GM23338 (cell line): ENCODE data around the gene ABCD1. TPM values are rescaled to one million over a fixed set of nuclear protein-coding genes. Genes with fewer than 3 reads are reported as not detected.

Experiments
- ATAC-seq: fragments of 200-7000 bp; cut with Tn5 transposase; 3 replicates; pipeline ENCODE4 v1.9.1; 2020
- DNase-seq: peaks from one replicate; pipeline ENCODE4 v3.0.0-alpha.2; 2015; ENCODE audit warnings: low spot score
- H2AFZ ChIP-seq: fragments of 200-600 bp; sonication (generic); 2 replicates; pipeline ENCODE4 v1.8.0; 2016; ENCODE audit warnings: antibody characterized with exemption, mild to moderate bottlenecking, moderate library complexity
- H3F3A ChIP-seq: fragments of 200-600 bp; sonication (generic); replicated peaks from 2 replicates; pipeline ENCODE4 v1.8.0; 2017; ENCODE audit warnings: antibody characterized with exemption, mixed run types, low read depth
- H3K27ac ChIP-seq: fragments of 200-600 bp; sonication (generic); 2 replicates; pipeline ENCODE4 v1.6.1; 2016; ENCODE audit warnings: low read depth
- H3K27me3 ChIP-seq: fragments of 200-600 bp; sonication (generic); 2 replicates; pipeline ENCODE4 v1.8.0; 2016; ENCODE audit warnings: mild to moderate bottlenecking, mixed run types, moderate library complexity; ENCODE audit not compliant: insufficient read depth
- H3K36me3 ChIP-seq: fragments of 200-600 bp; sonication (generic); 2 replicates; pipeline ENCODE4 v1.8.0; 2016; ENCODE audit warnings: mild to moderate bottlenecking; ENCODE audit not compliant: insufficient read depth
- H3K4me1 ChIP-seq: fragments of 200-600 bp; sonication (generic); 2 replicates; pipeline ENCODE4 v1.8.0; 2016; ENCODE audit warnings: mild to moderate bottlenecking, moderate library complexity; ENCODE audit not compliant: insufficient read depth
- H3K4me2 ChIP-seq: fragments of 200-600 bp; sonication (generic); 2 replicates; pipeline ENCODE4 v1.7.1; 2017; ENCODE audit warnings: mixed run types
- H3K4me3 ChIP-seq: fragments of 200-600 bp; sonication (generic); 2 replicates; pipeline ENCODE4 v1.6.1; 2016; ENCODE audit warnings: mixed run types
- H3K79me2 ChIP-seq: fragments of 200-600 bp; sonication (generic); replicated peaks from 2 replicates; pipeline ENCODE4 v1.8.0; 2017; ENCODE audit warnings: mild to moderate bottlenecking; ENCODE audit not compliant: insufficient read depth
- H3K9me2 ChIP-seq: fragments of 200-600 bp; sonication (generic); 2 replicates; pipeline ENCODE4 v1.8.0; 2017; ENCODE audit not compliant: insufficient read depth
- H4K20me1 ChIP-seq: fragments of 200-600 bp; sonication (generic); replicated peaks from 2 replicates; pipeline ENCODE4 v1.8.0; 2017; ENCODE audit warnings: mild to moderate bottlenecking; ENCODE audit not compliant: insufficient read depth
- H3K27ac Mint-ChIP-seq: 2 replicates; pipeline ENCODE4 v1.8.0; 2020; ENCODE audit warnings: inconsistent platforms, mild to moderate bottlenecking, moderate library complexity, mixed read lengths
- H3K27me3 Mint-ChIP-seq: 3 replicates; pipeline ENCODE4 v1.8.0; 2022; ENCODE audit warnings: low read depth, mild to moderate bottlenecking, moderate library complexity, mixed read lengths, inconsistent platforms; ENCODE audit not compliant: insufficient read depth, poor library complexity
- H3K36me3 Mint-ChIP-seq: 3 replicates; pipeline ENCODE4 v1.8.0; 2021; ENCODE audit warnings: low read depth, mild to moderate bottlenecking, inconsistent platforms, moderate library complexity, mixed read lengths
- H3K4me1 Mint-ChIP-seq: 3 replicates; pipeline ENCODE4 v1.8.0; 2020; ENCODE audit warnings: mild to moderate bottlenecking, inconsistent platforms, mixed read lengths
- H3K4me3 Mint-ChIP-seq: 3 replicates; pipeline ENCODE4 v1.8.0; 2021; ENCODE audit warnings: moderate library complexity, mild to moderate bottlenecking, inconsistent platforms, mixed read lengths
- H3K9me3 Mint-ChIP-seq: 3 replicates; pipeline ENCODE4 v1.8.0; 2020; ENCODE audit warnings: moderate library complexity, mild to moderate bottlenecking, inconsistent platforms, mixed read lengths
- CREB1 ChIP-seq: fragments of 250-450 bp; sonication (Bioruptor Pico); IDR thresholded peaks from 2 replicates; pipeline ENCODE4 v1.5.0; 2020; ENCODE audit warnings: low read depth, mild to moderate bottlenecking, moderate library complexity
- CTCF ChIP-seq, 2 experiments: fragments of 200-600 bp in 1 of 2; sonication (generic) in 1 of 2; conservative IDR thresholded peaks; 2 replicates each; pipeline versions ENCODE4 v1.5.1 to v1.6.1; 2016 to 2017; ENCODE audit warnings: antibody characterized with exemption in 2 of 2, low read depth in 2 of 2, mild to moderate bottlenecking in 2 of 2, moderate library complexity in 1 of 2
- ETS1 ChIP-seq: IDR thresholded peaks from 2 replicates; pipeline ENCODE4 v1.6.1; 2016; ENCODE audit warnings: antibody characterized with exemption
- EZH2 ChIP-seq: fragments of 200-600 bp; sonication (generic); IDR thresholded peaks from one replicate; pipeline ENCODE4 v1.8.0; 2017; ENCODE audit warnings: antibody characterized with exemption, mild to moderate bottlenecking, low read depth; ENCODE audit not compliant: unreplicated experiment
- EZH2phosphoT487 ChIP-seq: fragments of 200-600 bp; sonication (generic); IDR thresholded peaks from one replicate; pipeline ENCODE4 v1.8.1; 2018; ENCODE audit warnings: antibody characterized with exemption; ENCODE audit not compliant: unreplicated experiment
- JUNB ChIP-seq: IDR thresholded peaks from one replicate; pipeline ENCODE4 v1.6.1; 2016; ENCODE audit warnings: antibody characterized with exemption; ENCODE audit not compliant: unreplicated experiment
- NANOG ChIP-seq: IDR thresholded peaks from 2 replicates; pipeline ENCODE4 v1.6.1; 2016; ENCODE audit warnings: antibody characterized with exemption, borderline replicate concordance
- POLR2AphosphoS5 ChIP-seq: IDR thresholded peaks from 2 replicates; pipeline ENCODE4 v1.6.1; 2016; ENCODE audit warnings: antibody characterized with exemption, low read depth
- REST ChIP-seq: IDR thresholded peaks from one replicate; pipeline ENCODE4 v1.6.1; 2018; ENCODE audit warnings: antibody characterized with exemption; ENCODE audit not compliant: unreplicated experiment
- STAT1 ChIP-seq: IDR thresholded peaks from one replicate; pipeline ENCODE4 v1.6.1; 2016; ENCODE audit warnings: antibody characterized with exemption; ENCODE audit not compliant: unreplicated experiment
- ZNF114 ChIP-seq: fragments of 250-450 bp; sonication (Bioruptor Pico); IDR thresholded peaks from 2 replicates; pipeline ENCODE4 v1.5.0; 2020; ENCODE audit warnings: mild to moderate bottlenecking, moderate library complexity
- ZNF331 ChIP-seq: fragments of 250-450 bp; sonication (Bioruptor Pico); IDR thresholded peaks from 2 replicates; pipeline ENCODE4 v1.5.0; 2020; ENCODE audit warnings: low read depth, mild to moderate bottlenecking, moderate library complexity
- polyA plus RNA-seq: library from polyadenylated mRNA; unstranded; fragments of >200 nt; fragmentation: Nextera tagmentation; extraction: Ambion mirVana; gene quantifications from 2 replicates; pipeline ENCODE4 v1.2.1, GENCODE V29; 2016
- total RNA-seq: library from RNA; depleted of rRNA; stranded (reverse); fragments of >200 nt; shearing (Covaris generic); gene quantifications from 2 replicates; pipeline ENCODE4 v1.2.3, GENCODE V29; 2014
- TF ChIP-seq, protein P1 (sequence below): fragments of 250-450 bp; sonication (Bioruptor Pico); IDR thresholded peaks from 2 replicates; pipeline ENCODE4 v1.5.0; 2020; ENCODE audit warnings: mild to moderate bottlenecking, moderate library complexity

Gene ABCD1
- total and polyA plus RNA-seq, 2 experiments from 2014 or later: 2.4 to 8.9 TPM

GRCh38 chrX:153714256-153714655 is 10.4 kb upstream of the ABCD1 start:
- H3K27ac Mint-ChIP-seq: no peak overlapping the region
- TF ChIP-seq NANOG: no peak
- no peak for TF ChIP-seq STAT1
- TF ChIP-seq POLR2AphosphoS5: no peak
- TF ChIP-seq ZNF114 (CRISPR knock-in tag): no peak
- no peak for TF ChIP-seq JUNB
- no peak for TF ChIP-seq ETS1
- no peak for TF ChIP-seq EZH2phosphoT487
- TF ChIP-seq ZNF331: no peak
- no peak for TF ChIP-seq EZH2
- TF ChIP-seq REST: no peak
- TF ChIP-seq CTCF (conservative IDR thresholded peaks at IDR 0.05; ENCODE audit: low read depth in 2 of 2): no peak
- TF ChIP-seq, protein P1, sequence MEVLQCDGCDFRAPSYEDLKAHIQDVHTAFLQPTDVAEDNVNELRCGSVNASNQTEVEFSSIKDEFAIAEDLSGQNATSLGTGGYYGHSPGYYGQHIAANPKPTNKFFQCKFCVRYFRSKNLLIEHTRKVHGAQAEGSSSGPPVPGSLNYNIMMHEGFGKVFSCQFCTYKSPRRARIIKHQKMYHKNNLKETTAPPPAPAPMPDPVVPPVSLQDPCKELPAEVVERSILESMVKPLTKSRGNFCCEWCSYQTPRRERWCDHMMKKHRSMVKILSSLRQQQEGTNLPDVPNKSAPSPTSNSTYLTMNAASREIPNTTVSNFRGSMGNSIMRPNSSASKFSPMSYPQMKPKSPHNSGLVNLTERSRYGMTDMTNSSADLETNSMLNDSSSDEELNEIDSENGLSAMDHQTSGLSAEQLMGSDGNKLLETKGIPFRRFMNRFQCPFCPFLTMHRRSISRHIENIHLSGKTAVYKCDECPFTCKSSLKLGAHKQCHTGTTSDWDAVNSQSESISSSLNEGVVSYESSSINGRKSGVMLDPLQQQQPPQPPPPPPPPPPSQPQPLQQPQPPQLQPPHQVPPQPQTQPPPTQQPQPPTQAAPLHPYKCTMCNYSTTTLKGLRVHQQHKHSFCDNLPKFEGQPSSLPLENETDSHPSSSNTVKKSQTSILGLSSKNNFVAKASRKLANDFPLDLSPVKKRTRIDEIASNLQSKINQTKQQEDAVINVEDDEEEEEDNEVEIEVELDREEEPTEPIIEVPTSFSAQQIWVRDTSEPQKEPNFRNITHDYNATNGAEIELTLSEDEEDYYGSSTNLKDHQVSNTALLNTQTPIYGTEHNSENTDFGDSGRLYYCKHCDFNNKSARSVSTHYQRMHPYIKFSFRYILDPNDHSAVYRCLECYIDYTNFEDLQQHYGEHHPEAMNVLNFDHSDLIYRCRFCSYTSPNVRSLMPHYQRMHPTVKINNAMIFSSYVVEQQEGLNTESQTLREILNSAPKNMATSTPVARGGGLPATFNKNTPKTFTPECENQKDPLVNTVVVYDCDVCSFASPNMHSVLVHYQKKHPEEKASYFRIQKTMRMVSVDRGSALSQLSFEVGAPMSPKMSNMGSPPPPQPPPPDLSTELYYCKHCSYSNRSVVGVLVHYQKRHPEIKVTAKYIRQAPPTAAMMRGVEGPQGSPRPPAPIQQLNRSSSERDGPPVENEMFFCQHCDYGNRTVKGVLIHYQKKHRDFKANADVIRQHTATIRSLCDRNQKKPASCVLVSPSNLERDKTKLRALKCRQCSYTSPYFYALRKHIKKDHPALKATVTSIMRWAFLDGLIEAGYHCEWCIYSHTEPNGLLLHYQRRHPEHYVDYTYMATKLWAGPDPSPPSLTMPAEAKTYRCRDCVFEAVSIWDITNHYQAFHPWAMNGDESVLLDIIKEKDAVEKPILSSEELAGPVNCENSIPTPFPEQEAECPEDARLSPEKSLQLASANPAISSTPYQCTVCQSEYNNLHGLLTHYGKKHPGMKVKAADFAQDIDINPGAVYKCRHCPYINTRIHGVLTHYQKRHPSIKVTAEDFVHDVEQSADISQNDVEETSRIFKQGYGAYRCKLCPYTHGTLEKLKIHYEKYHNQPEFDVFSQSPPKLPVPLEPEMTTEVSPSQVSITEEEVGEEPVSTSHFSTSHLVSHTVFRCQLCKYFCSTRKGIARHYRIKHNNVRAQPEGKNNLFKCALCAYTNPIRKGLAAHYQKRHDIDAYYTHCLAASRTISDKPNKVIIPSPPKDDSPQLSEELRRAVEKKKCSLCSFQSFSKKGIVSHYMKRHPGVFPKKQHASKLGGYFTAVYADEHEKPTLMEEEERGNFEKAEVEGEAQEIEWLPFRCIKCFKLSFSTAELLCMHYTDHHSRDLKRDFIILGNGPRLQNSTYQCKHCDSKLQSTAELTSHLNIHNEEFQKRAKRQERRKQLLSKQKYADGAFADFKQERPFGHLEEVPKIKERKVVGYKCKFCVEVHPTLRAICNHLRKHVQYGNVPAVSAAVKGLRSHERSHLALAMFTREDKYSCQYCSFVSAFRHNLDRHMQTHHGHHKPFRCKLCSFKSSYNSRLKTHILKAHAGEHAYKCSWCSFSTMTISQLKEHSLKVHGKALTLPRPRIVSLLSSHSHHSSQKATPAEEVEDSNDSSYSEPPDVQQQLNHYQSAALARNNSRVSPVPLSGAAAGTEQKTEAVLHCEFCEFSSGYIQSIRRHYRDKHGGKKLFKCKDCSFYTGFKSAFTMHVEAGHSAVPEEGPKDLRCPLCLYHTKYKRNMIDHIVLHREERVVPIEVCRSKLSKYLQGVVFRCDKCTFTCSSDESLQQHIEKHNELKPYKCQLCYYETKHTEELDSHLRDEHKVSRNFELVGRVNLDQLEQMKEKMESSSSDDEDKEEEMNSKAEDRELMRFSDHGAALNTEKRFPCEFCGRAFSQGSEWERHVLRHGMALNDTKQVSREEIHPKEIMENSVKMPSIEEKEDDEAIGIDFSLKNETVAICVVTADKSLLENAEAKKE (CRISPR knock-in tag): no peak
- no peak for TF ChIP-seq CREB1 (CRISPR knock-in tag)
- H3K36me3 Mint-ChIP-seq: peaks cover 51% of the 10 kb centered on the region
- H3K9me3 Mint-ChIP-seq: no peaks in the 10 kb centered on the region
- no peaks in the 10 kb centered on the region for H3K9me2 ChIP-seq
- H2AFZ ChIP-seq: no peak overlapping the region
- no peak overlapping the region for H3K4me3 ChIP-seq
- H3K36me3 ChIP-seq: no peaks in the 10 kb centered on the region
- DNase-seq: no peak
- no peaks in the 10 kb centered on the region for H3K27me3 ChIP-seq
- 0 out of 2 replicates have a peak, but pooled peaks cover 2% of the 10 kb centered on the region for H3K79me2 ChIP-seq
- no peaks in the 10 kb centered on the region for H3K4me1 Mint-ChIP-seq
- H3K27ac ChIP-seq: no peak overlapping the region
- H3K4me2 ChIP-seq: no peak overlapping the region
- ATAC-seq: no peak
- peaks cover 1% of the 10 kb centered on the region for H3K27me3 Mint-ChIP-seq
- H3K4me1 ChIP-seq: no peaks in the 10 kb centered on the region
- no peaks in the 10 kb centered on the region for H3F3A ChIP-seq
- H3K4me3 Mint-ChIP-seq: no peak overlapping the region
- peaks cover 3% of the 10 kb centered on the region; the same call in 1 of the 2 replicates for H4K20me1 ChIP-seq
